Stimulated activated CD8-positive, alpha-beta memory T cell treated with anti-CD3 and anti-CD28 coated beads, Interleukin-4, amount 100 ng/mL, for 1 hour (primary cell): ENCODE data around the gene TMEM120A.

Experiments used
- DNase-seq, 2 donors: peaks; one replicate each; pipeline ENCODE4 v3.0.0-alpha.2; 2020; ENCODE audit warnings: low read depth in 2 of 2, low spot score in 1 of 2

Gene TMEM120A

GRCh38 chr7:75981453-75982305, 12.7 kb downstream of the TMEM120A start:
- DNase-seq = no peak

DNA sequence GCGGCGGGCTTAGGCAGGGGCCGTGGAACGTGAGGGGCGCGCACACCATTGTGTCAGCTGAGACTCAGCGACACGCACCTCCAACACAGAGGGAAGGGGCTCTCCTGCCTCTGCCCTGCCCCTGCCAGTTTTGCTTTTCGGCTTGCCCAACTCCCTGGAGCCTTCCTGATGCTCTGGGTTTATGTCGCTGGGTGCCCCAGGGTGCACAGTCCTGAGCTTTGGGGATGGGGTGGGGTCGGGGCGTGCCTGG, 13.3 kb downstream of the TMEM120A start:
- no peak for DNase-seq

DNA sequence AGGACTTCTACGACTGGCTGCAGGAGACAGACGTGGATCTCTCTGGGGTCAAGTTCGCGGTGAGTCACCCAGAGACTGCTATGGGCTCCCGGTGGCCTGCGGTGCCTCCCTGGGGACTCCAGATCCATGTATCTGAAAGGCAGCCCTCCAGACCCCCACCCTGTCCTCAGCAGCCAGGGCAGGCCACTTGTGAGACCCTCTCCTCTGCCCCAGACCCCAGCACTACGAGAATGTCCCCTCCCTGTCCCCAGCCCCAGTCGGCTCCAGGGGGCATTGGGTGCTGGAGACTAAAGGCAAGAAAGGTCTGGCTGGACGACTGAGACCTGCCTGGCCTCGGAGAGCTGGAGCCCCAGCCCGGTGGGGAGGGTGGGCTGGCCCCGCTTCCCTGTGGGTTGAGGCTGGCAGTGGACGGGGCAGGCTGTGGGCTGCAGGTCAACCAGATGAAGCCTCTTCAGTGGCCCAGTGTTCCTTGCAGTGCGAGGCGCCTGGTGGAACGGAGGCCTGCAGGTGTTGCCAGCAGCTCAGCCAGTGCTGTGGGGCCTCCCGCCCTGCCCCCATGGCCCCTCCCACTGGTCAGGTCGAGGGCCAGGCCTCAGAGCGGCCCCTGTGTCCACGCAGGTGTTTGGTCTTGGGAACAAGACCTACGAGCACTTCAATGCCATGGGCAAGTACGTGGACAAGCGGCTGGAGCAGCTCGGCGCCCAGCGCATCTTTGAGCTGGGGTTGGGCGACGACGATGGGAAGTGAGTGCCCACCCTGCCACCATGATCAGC, 13.8 kb downstream of the TMEM120A start:
- no peak for DNase-seq

- no peak for DNase-seq
These were observed 14.5 kb downstream of the TMEM120A start for GRCh38 chr7:75979759-75980429.

- no peak for DNase-seq
These were observed 16.7 kb downstream of the TMEM120A start for GRCh38 chr7:75977743-75978142.

GRCh38 chr7:75971961-75972763, 22.2 kb downstream of the TMEM120A start:
- DNase-seq = no peak

GRCh38 chr7:75971309-75971960, 23.0 kb downstream of the TMEM120A start:
- DNase-seq = no peak

DNA sequence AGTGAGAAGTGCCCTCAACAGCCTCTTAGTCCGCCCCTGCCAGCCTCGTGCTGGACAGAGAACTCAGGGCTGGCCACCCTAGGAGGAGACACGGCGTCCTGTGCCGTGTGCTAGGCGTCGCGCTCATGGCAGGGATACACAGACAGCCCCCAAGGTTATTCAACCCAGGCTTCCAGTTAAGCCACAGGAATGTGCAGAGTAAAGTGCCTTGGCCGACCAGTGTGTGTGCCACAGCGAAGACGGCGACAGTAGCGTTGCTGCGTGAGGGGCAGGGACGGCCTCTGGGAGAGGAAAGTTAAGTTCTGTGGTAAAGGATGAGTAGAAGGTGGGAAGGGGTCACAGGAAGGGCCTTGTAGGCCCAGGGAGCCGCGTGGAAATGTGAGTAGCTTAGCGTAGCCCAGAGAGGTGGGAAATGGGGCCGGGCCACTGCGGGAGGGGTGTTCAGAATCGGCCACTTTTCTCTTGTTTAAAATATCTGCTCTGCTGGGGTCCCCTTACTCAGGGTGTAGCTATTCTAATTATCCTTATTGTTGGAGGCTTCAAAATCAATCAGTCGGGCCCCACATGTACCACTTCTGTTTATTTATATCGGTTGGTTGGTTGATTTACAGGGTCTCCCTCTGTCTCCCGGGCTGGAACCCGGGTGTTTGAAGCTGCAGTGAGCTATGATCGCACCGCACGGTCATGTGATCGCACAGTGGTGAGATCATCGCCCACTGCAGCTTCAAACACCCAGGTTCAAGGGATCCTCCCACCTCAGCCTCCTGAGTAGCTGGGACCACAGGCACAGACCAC, 24.5 kb downstream of the TMEM120A start:
- DNase-seq = no peak

DNA sequence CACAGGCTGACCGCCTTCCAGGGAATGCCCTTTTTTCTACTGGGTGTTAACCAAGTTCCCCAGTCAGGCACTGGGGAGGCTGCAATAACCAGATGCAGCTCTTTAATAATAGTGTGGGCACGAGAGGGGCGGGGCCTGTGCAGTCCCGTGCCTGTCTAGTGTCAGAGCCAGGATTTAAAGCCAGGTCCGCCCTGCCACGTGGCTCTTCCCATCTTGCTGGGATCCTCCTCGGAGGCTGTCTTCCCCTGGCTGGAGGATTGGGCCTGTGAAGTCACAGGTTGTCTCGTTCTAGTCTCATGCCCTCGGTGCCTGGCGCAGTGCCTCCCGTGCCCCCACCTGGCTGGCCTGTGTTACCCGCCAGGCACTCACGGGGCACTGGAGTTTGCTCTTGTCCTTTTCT, 25.2 kb downstream of the TMEM120A start:
- DNase-seq = no peak

DNA sequence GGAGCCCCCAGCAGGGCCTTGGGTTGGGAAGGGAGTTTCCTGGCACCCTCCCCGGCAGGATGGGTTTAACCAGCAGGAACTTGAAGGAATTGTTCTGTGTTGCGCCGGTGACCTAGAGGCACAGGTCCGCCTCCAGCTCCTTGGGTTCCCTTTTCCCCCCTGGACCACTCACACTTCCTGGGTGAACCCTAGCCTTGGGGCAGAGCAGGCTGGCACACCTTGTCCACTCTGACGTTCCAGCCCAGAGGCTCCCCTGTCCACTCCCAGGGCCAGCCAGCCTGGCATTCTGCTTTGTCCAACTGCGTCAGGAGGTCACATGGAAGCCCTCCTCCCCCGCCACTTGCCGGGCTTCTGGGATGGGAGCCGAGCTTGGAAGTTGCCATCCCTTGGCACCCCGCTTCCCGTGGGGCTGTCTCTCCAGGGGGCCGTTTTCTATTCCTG, 25.8 kb downstream of the TMEM120A start:
- DNase-seq = no peak

- DNase-seq = no peak
These were observed 26.4 kb downstream of the TMEM120A start for GRCh38 chr7:75968012-75968411.

DNA sequence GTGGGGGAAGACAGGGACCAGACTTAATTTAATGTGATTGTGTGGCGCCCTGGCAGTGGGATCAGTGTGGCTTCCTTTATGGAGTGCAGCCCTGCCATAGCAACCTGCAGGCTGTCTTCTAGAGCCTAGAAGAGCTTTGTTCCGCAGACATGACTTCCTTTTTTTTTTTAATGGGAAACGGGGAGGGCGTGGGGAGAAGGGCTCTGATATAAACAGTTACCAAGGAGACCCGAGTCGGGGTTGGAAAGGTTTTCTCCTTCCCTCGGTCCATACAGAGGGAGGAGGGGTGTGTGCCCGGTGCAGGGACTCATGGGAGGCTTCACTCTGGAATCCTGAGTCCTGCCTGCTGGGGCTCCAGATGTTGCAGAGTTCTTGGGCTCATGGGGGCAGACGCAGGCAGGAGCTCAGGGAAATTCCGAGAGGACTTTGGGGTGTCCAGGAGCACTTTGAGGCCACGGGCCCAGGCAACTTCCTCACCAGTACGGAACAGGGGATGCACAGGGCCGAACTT, 26.9 kb downstream of the TMEM120A start:
- DNase-seq = no peak

- DNase-seq = no peak
These were observed 27.3 kb downstream of the TMEM120A start for GRCh38 chr7:75967055-75967454.

- DNase-seq = no peak
These were observed 28.0 kb downstream of the TMEM120A start for GRCh38 chr7:75966190-75966961.

DNA sequence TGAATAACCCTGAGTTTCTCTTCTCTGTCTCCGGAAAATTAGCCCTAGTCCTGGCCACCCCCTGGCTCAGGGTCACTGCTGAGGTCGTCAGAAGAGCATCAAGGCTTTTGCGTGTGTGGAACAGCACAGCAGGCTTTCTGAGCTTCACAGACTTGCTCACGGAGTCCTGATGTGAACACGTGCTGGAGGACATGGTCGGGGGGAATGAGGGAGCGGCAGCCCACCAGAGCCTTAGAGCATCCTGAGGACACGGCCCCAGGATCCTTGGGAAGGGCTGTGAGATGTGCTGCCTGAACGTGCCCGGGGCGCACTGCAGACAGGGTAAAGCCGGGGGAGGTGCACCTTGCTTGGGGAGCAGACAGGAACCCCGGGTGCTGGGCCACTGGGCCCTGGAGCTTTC, 28.8 kb downstream of the TMEM120A start:
- no peak for DNase-seq

DNA sequence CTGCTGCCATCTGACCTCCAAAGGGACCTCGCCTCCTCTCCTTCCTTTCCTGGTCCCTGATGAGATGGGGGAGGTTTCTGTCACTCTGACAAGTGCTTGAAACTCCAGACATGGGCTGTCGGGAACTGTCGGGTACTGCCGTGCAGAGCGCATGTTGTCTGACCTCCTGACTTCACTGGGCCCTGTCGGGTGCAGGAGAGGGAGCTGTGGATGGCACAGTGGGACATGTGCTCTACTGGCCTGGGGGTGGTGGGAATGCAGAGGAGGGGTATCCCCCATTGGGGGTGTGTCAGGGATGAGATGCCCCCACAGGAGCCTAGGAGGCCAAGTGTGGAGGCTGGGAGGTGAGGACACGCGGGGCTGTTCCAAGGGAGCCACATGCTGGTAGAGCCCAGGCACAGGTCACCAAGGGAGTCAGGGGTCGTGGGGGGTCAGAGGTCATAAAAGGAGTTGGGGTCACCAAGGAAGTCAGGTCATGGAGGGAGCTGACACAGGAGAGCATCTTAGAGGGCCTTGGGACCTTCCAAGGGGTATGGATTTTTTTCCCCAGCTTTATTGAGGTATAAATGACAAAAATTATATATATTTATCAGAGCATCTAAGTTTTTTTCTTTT, 30.9 kb downstream of the TMEM120A start:
- no peak for DNase-seq

GRCh38 chr7:75962607-75963380, 31.6 kb downstream of the TMEM120A start:
- DNase-seq = no peak

- no peak for DNase-seq
These were observed 33.2 kb downstream of the TMEM120A start for GRCh38 chr7:75961218-75961617.
